GM12872 (cell line): Measurements from ENCODE around the gene MBD3L2B.
"Not testable (repeated sequence)": the region's sequence is repeated elsewhere in the genome, so short reads cannot be mapped to it uniquely, and the experiment has no call there.

Experiments used
- TF ChIP-seq, protein P1 (sequence below): IDR thresholded peaks from 3 replicates; pipeline ENCODE4 v1.5.1; 2011; ENCODE audit warnings: low read depth, mild to moderate bottlenecking, low read length, moderate library complexity; ENCODE audit not compliant: insufficient read depth

MBD3L2B gene

DNA sequence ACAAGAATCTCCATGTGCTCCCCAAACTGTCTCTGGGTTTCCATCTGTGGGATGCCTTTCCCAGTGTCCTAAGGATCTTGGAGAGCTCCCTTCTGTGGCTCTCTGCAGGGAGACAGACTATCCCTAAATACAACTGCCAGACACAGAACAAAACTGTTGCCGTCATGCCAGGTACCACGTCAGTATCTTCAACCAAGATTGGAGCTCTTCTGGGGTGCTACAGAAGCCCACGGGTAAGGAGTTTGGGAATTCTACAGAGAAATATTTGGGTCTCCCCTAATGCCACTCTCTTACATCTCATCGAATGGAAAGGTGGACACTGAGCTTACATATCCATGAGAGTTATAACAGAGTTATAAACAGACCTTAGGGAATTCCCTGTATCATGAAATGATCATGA is 42.1 kb upstream of the MBD3L2B start:
- TF ChIP-seq, protein P1, sequence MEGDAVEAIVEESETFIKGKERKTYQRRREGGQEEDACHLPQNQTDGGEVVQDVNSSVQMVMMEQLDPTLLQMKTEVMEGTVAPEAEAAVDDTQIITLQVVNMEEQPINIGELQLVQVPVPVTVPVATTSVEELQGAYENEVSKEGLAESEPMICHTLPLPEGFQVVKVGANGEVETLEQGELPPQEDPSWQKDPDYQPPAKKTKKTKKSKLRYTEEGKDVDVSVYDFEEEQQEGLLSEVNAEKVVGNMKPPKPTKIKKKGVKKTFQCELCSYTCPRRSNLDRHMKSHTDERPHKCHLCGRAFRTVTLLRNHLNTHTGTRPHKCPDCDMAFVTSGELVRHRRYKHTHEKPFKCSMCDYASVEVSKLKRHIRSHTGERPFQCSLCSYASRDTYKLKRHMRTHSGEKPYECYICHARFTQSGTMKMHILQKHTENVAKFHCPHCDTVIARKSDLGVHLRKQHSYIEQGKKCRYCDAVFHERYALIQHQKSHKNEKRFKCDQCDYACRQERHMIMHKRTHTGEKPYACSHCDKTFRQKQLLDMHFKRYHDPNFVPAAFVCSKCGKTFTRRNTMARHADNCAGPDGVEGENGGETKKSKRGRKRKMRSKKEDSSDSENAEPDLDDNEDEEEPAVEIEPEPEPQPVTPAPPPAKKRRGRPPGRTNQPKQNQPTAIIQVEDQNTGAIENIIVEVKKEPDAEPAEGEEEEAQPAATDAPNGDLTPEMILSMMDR, result no peak

DNA sequence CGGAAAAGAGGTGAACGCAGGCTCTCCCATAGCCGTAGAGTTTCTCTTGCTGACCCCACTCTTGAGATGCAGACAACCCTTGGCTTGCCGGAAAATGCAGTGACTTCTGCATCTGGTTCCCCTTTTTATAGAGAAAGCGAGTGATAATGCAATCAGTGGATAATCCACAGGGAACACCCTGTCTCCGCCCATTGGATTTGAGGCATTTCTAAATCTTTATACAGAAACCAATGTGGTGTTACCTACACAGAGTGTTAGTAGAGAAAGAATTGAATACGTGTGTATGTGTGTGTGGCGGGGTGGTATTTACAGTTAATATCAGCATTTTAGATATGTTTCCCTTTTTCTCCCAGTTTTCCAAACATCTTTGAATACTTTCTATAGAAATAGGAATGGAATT is 37.3 kb upstream of the MBD3L2B start, which contains the start of gene MBD3L3:
Gene MBD3L3 (minus strand): TSS at position 101 of the 400 bp plus-strand sequence. CDS start 71 bp downstream, at position 30.
- TF ChIP-seq, protein P1, result not testable (repeated sequence)

DNA sequence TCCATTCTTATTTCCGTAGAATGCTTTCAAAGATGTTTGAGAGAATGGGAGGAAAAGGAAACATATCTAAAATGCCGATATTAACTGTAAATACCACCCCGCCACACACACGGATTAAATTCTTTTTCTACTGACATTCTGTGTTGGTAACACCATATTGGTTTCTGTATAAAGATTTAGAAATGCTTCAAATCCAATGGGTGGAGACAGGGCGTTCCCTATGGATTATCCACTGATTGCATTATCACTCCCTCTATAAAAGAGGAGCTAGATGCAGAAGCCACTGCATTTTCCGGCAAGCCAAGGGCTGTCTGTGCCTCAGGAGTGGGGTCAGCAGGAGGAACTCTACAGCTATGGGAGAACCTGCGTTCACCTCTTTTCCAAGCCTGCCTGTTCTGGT is 27.8 kb upstream of the MBD3L2B start, which contains the start of gene MBD3L2:
Gene MBD3L2 (plus strand): TSS at position 301 of the 400 bp plus-strand sequence. CDS start 53 bp downstream, at position 354.
- TF ChIP-seq, protein P1, result not testable (repeated sequence)

DNA sequence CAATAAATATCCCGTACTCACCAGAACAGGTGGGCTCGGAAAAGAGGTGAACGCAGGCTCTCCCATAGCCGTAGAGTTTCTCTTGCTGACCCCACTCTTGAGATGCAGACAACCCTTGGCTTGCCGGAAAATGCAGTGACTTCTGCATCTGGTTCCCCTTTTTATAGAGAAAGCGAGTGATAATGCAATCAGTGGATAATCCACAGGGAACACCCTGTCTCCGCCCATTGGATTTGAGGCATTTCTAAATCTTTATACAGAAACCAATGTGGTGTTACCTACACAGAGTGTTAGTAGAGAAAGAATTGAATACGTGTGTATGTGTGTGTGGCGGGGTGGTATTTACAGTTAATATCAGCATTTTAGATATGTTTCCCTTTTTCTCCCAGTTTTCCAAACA is 18.8 kb upstream of the MBD3L2B start, which contains the start of gene MBD3L4:
Gene MBD3L4 (minus strand): TSS at position 101 of the 400 bp plus-strand sequence. CDS start 35 bp downstream, at position 66.
- TF ChIP-seq, protein P1, result not testable (repeated sequence)

DNA sequence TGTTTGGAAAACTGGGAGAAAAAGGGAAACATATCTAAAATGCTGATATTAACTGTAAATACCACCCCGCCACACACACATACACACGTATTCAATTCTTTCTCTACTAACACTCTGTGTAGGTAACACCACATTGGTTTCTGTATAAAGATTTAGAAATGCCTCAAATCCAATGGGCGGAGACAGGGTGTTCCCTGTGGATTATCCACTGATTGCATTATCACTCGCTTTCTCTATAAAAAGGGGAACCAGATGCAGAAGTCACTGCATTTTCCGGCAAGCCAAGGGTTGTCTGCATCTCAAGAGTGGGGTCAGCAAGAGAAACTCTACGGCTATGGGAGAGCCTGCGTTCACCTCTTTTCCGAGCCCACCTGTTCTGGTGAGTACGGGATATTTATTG is 9.0 kb upstream of the MBD3L2B start, which contains the start of gene MBD3L5:
Gene MBD3L5 (plus strand): TSS at position 301 of the 400 bp plus-strand sequence. CDS start 34 bp downstream, at position 335.
- TF ChIP-seq, protein P1, result not testable (repeated sequence)

DNA sequence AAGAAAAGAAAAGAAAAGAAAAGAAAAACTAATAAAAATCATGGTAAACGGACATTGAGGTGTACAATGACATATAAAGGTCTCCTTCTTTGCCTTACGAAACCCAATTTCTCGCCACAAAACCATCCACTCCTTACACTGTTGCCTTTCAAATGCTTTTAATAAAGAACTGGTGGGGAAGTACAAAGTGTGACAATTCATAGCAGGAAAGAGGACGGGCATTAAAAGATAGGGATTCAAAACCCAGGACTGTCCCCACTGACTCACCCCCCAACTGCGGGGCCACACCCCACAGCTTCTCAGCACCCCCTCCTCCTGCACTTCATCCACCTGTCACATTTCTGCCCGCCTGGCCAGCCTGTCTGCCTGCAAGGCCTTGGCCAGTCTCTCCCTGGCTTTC is 2.4 kb downstream of the MBD3L2B start:
- TF ChIP-seq, protein P1, result no peak

DNA sequence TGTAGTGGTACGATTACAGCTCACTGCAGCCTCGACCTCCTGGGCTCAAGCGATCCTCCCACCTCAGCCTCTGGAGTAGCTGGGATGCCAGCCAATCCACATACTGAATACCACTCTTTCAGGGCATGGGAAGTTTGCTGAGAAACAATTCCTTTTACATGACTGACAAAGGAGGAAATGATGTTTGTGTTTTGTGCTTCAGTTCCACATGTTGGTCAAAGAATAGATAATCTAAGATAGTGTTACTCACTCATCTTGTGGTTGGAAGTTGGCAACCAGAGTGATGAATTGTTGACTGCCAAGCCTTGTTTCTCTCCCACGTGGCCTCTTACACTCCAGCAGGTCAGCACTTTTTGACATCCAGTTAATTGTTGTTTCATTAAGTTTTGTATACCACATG is 7.6 kb downstream of the MBD3L2B start:
- TF ChIP-seq, protein P1, result no peak
